IPS-18a (cell line): ENCODE measurements around the gene GPR37L1.
"Not testable (repeated sequence)": the region's sequence is repeated elsewhere in the genome, so short reads cannot be mapped to it uniquely, and the experiment has no call there.

ENCODE experiments used
- H3K27ac ChIP-seq: one replicate; pipeline ENCODE4 v1.5.1; 2013; ENCODE audit warnings: low read length
- H3K27me3 ChIP-seq: one replicate; pipeline ENCODE4 v1.6.1; 2013; ENCODE audit warnings: mild to moderate bottlenecking, low read length; ENCODE audit not compliant: control insufficient read depth, insufficient read depth
- H3K36me3 ChIP-seq: one replicate; pipeline ENCODE4 v1.6.1; 2013; ENCODE audit warnings: low read depth, low read length; ENCODE audit not compliant: control insufficient read depth
- H3K4me1 ChIP-seq: one replicate; pipeline ENCODE4 v1.6.1; 2013; ENCODE audit warnings: low read depth, low read length; ENCODE audit not compliant: control insufficient read depth
- H3K4me3 ChIP-seq: one replicate; pipeline ENCODE4 v1.5.1; 2013; ENCODE audit warnings: low read length
- H3K9ac ChIP-seq: one replicate; pipeline ENCODE4 v1.6.1; 2013; ENCODE audit warnings: mild to moderate bottlenecking, low read length, moderate library complexity
- H3K9me3 ChIP-seq: one replicate; pipeline ENCODE4 v1.6.1; 2013; ENCODE audit warnings: low read depth, low read length; ENCODE audit not compliant: control insufficient read depth

Gene GPR37L1

DNA sequence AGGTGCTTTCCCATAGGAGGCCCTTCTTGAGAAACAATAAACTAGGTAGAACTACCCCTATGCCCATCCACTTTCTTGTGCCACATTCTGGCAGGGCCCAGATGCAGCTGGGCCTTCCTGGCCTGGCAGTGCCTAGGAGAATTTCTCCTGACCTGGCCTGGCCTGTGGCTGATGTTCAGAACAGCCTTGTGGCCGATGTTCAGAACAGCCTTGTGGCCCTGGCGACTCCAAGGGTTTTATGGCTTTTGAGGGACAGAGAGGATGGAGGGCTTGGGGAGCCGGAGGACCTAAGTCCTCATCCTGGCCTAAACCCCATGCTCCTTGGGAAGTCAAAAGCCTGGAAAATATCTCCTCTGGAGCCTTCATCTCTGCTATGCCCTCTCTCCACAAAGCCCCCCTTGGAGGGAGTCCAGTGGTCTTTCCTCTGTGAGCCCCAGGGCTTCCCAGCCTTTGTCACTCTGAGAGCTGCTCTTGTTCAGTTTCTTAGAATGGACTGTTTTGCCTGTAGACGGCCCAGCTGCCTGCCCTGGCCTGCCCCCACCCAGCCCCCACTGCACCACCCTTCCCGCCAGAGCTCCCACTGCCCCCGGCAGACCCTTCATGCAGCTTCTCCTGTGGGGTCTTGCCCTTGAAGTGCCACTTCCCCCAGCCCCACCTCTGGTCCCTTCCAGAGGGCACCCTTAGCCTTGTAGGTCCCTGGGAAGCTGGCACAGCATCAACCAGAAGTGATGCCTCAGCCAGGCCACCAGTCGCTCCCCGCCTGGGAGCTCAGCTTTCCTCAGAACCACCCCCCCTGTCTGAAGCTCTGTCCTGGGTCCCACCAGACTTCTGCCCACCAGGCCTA lies 7.0 kb downstream of the GPR37L1 start:
- Histone ChIP-seq H3K27me3 (no peaks in the 10 kb centered on the region), H3K36me3 (peaks cover 9% of the 10 kb centered on the region), H3K27ac (no peak overlapping the region), H3K9ac (no peak overlapping the region), H3K4me3 (no peak overlapping the region), H3K4me1 (no peaks in the 10 kb centered on the region), H3K9me3 (no peaks in the 10 kb centered on the region)

DNA sequence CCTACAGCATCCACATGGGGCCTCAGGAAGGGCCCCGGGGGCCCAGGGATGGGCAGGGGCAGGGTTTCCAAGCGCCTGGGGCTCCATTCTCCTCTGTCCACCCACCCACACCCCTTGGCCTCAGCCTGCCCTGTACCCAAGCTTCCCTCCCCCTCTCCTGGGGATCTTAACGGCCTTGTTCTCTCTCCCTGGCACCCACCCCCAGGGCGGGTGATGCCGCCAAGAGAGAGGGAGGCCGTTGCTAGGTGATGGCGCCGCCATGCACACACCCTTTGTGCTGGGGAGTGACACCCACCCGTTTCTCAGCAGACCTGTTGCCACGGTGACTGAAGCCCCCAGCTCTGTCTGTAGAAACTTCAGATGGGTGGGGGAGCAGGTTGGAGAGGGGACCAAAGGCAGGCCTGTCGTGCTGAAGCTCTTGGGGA lies 7.6 kb downstream of the GPR37L1 start:
- H3K36me3 ChIP-seq, result peaks cover 12% of the 10 kb centered on the region
- H3K27ac ChIP-seq, result no peak overlapping the region
- no peak overlapping the region for H3K4me3 ChIP-seq
- H3K9ac ChIP-seq, result no peak overlapping the region
- H3K4me1 ChIP-seq, result no peaks in the 10 kb centered on the region
- H3K27me3 ChIP-seq, result no peaks in the 10 kb centered on the region
- H3K9me3 ChIP-seq, result no peaks in the 10 kb centered on the region

DNA sequence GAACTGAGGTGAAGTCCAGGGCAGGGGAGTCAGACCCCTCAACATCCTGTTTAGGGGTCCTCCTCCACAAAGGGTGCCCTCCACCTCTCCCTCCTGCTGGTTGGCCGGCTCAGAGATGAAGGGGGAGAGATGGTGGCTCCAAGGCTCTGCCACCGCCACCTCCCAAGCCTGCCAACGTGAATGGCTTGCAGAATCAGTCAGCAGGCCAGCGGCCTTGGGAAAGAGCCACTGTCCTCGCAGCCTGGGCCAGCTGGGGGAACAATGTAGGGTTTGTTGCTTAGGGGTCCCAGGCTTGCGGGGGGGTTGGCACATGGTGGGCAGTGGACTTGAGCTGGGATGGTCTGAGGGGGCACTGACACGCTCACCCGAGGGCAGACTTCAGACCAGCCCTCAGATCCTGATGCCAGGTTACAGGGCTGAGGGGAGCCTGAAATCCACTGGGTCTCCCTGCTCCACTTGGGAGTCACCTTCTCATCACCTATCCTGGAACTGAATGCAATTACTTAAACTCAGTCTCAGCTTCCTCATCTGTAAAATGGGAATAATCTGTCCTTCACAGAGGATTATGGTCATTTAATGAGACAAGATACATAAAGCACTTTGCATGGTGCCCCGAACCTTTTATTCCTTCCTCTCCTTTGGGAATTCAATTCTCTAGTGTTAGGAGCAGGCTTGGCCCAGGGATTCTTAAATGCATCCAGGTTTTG lies 8.3 kb downstream of the GPR37L1 start:
- H3K9me3 ChIP-seq, result no peaks in the 10 kb centered on the region
- no peaks in the 10 kb centered on the region for H3K27me3 ChIP-seq
- H3K27ac ChIP-seq, result no peak overlapping the region
- no peak overlapping the region for H3K9ac ChIP-seq
- no peaks in the 10 kb centered on the region for H3K4me1 ChIP-seq
- no peak overlapping the region for H3K4me3 ChIP-seq
- H3K36me3 ChIP-seq, result peaks cover 12% of the 10 kb centered on the region

DNA sequence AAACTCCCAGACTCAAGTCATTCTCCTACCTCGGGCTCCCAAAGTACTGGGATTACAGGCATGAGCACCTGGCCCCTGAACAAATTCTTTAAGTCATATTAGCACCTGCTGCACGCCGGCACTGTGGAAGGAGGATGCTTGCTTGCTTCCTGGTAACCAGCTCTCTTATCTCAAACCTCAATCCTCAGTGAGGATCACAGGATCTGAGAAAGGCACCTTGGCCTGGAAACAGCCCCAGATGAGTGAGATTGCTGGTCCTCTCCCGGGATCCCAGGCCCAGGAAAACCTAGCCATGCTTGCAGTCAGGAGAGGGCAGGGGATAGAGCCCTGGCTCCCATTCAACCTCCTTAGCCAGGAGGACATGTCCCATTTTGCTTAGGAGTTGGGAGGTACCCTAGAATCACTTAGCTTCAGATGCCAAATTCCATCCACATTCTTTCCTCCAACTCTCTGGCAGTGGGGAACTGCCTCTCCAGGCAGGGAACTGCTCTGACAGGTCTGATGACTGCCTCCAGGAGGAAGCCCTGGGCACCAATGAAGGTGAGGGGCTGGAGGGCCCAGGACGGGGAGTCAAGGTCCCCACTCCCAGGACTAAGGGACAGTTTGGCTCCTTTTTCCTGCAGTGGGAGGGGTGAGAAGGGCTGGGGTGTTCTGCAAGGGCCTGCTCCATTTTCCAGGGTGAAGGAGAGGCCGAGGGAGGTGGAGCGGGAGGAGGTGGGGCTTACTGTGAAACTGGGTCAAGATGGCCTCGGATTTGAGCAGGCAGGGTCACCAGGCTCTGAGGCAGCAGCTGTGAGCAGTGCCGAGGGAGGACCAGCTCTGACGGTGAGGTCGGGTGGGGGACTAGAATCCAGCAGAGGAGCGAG lies 9.5 kb downstream of the GPR37L1 start:
- Histone ChIP-seq H3K4me1 (no peaks in the 10 kb centered on the region), H3K27ac (no peak overlapping the region), H3K4me3 (no peak overlapping the region), H3K36me3 (peaks cover 12% of the 10 kb centered on the region), H3K9ac (no peak overlapping the region), H3K27me3 (no peaks in the 10 kb centered on the region), H3K9me3 (no peaks in the 10 kb centered on the region)

DNA sequence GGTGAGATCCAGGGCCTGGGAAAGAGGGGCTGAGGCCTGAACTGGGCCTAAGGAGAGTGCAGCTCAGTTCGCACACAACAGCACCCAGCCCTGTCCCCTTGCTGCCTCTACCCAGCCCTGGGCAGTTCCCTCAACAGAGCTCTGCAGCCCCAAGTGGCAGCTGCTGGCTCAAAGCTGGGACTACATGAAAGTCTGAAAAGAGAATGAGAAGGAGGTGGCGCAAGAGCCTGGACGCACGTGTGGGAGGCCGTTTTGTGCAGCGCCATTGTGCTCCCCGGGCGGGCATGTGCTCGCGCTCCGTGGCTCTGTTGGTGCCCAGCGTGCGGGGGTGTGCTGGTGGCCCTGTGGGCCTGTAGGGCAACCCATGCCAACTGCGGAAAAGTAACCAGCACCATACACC lies 10.3 kb downstream of the GPR37L1 start:
- Histone ChIP-seq H3K27ac (no peak overlapping the region), H3K36me3 (peaks cover 12% of the 10 kb centered on the region), H3K4me1 (no peaks in the 10 kb centered on the region), H3K27me3 (no peaks in the 10 kb centered on the region), H3K4me3 (no peak overlapping the region), H3K9ac (no peak overlapping the region), H3K9me3 (no peaks in the 10 kb centered on the region)

DNA sequence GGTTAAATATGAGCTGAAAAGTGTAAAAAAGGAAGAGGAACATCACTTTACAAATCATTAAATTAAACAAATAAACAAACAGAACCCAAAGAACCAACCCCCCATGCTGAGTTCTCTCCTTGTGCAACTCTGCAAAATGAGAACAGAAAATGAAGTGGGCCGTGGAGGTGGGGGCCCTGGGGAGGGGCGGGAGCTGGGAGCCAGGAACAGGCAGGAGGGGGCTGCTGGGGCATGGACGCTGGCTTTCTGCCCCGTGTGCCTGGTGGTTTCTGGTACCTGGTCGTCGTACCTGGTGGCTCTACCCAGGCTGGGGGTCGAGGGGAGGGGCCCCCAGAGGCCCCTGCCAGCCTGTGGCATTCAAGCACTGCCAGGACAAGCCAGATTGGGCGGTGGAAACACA lies 10.8 kb downstream of the GPR37L1 start:
- Histone ChIP-seq H3K27me3 (no peaks in the 10 kb centered on the region), H3K9ac (no peak overlapping the region), H3K4me3 (no peak overlapping the region), H3K27ac (no peak overlapping the region), H3K9me3 (no peaks in the 10 kb centered on the region), H3K4me1 (no peaks in the 10 kb centered on the region), H3K36me3 (peaks cover 12% of the 10 kb centered on the region)

DNA sequence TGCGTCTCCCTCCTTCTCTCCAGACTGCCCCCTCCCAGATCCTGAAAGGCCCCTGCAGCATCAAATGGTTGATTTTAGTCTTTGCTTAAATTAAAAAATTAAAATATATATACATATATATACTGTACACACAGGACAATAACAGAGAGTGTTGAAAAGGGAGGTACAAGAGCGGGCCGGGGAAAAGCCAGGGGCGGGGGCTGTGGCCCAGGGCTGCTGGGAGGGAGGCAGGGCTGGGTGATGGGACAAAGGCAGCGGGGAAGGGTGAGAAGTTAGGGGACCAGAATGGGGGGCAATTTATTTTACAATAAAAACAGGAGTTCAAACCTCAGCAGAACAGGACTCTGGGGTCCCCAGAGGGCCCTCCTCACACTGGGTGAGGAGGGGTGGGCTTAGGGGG lies 11.3 kb downstream of the GPR37L1 start:
- Histone ChIP-seq H3K27me3 (no peaks in the 10 kb centered on the region), H3K4me3 (no peak overlapping the region), H3K9me3 (no peaks in the 10 kb centered on the region), H3K36me3 (peaks cover 12% of the 10 kb centered on the region), H3K9ac (no peak overlapping the region), H3K4me1 (peaks cover 3% of the 10 kb centered on the region), H3K27ac (no peak overlapping the region)

DNA sequence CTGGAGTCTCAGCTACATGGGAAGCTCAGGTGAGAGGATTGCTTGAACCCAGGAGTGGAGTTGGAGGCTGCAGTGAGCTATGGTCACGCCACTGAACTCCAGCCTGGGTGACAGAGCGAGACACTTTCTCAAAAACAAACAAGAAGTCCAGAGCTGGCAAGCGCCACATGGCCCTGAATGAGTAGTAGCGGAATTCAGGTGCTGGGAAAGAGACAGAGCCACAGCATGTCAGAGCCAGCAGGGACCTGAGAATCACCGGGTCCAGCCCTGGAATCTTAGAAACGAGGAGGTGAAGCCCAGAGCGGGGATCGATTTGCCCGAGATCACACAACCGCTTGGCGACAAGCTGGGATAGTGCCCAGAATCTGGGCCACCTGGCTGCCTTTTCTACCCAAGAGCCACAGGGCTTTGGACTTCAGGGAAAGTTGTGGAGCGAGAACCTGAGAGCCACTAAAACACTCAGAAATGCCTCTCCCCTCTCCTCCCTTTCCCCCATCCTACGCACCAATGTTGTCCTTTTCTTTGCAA lies 12.0 kb downstream of the GPR37L1 start:
- Histone ChIP-seq H3K9me3 (no peaks in the 10 kb centered on the region), H3K36me3 (peaks cover 12% of the 10 kb centered on the region), H3K9ac (no peak overlapping the region), H3K4me1 (peaks cover 3% of the 10 kb centered on the region), H3K27me3 (no peaks in the 10 kb centered on the region), H3K27ac (no peak overlapping the region), H3K4me3 (no peak overlapping the region)

DNA sequence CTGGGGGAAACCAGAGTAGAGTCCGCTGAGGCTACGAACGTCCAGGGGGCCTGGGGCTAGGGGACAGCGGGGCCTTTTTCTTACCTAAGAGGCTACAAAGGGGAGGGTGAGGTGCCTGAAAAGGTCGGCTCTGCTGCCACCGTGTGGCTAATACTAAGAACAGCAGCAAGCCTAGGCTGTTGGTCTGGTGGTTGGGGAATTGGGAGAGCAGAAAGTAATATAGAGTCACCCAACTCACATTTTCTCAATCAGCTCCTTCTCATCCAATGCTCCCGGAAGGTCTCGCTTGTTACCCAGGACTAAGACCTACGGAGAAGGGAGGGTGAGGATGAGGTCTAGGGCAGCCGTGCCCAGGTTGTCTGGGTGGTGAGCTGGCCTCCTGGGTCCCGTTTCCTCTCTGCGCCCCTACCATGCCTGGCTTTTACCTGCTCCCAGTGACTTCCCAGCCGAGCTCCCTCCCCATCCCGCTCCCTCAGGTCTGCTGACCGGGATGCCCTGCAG lies 12.6 kb downstream of the GPR37L1 start:
- Histone ChIP-seq H3K27me3 (no peaks in the 10 kb centered on the region), H3K9ac (no peak overlapping the region), H3K36me3 (peaks cover 12% of the 10 kb centered on the region), H3K4me3 (no peak overlapping the region), H3K4me1 (peaks cover 3% of the 10 kb centered on the region), H3K9me3 (no peaks in the 10 kb centered on the region), H3K27ac (no peak overlapping the region)

DNA sequence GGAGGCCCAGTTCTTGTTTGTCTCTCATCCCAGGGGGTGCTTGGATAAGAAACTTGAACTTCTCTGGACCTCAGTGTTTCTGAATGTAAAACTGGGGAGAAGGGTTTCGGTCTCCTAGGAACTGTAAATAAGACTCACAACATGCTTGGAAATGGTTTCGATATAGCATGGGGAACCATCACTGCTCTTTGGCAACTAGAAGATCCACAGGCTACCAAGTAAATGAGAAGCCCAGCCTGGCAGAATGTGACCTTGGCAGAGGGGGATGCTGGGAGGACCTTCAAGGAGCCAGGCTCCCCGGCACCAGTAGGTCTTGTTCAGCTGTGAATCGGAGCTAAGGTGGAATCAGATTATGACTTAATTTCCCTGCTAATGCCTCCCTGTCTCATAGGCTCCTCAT lies 18.1 kb downstream of the GPR37L1 start:
- Histone ChIP-seq H3K4me3 (no peak overlapping the region), H3K9me3 (no peaks in the 10 kb centered on the region), H3K4me1 (peaks cover 15% of the 10 kb centered on the region), H3K9ac (no peak overlapping the region), H3K36me3 (no peaks in the 10 kb centered on the region), H3K27ac (no peak overlapping the region), H3K27me3 (peaks cover 11% of the 10 kb centered on the region)

DNA sequence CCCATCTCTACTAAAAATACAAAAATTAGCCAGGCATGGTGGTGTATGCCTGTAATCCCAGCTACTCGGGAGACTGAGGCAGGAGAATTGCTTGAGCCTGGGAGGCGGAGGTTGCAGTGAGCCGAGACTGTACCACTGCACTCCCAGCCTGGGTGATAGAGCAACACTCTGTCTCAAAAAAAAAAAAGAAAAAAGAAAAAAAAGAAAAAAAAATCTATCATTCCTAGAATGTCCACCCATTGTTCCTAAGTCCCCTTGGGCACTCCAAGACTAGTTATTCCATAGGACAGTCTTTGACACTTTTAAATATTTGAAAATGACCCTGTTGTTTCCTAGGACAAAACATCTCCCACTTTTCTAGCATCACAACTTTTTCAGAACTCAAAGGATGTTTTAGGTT lies 18.8 kb downstream of the GPR37L1 start:
- H3K27me3 ChIP-seq, result peaks cover 12% of the 10 kb centered on the region
- H3K9ac ChIP-seq, H3K27ac ChIP-seq, H3K36me3 ChIP-seq, H3K4me3 ChIP-seq, H3K9me3 ChIP-seq: not testable (repeated sequence)
- peaks cover 15% of the 10 kb centered on the region for H3K4me1 ChIP-seq
